ENCODE measurements around the gene AP2A2.

DNA sequence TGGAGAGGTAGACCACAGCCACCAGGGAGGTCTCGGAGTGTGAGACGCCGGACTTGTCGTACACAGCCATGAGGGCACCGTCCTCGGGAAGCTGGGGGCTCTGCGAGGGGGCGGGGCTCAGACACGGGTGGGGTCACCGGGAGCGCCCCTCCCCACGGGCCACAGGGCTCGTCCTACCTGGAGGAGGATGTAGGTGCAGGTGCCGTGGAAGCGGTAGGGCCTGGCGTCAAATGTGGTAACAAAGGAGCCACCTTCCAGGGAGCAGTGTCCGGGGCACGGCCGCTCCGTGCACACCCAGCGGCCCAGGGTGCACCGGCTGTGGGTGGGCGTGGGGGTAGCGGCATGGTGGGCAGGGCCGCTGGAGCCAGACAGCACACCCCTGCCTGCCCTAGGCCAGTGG lies 103.4 kb downstream of the AP2A2 start:
- TF ChIP-seq EZH2 (IDR thresholded peaks at IDR 0.05; ENCODE audit: insufficient read depth, low read length) (no peak), CTCF (IDR thresholded peaks at IDR 0.05; ENCODE audit: insufficient read depth, low read depth, low read length) (no peak)
